Activated B cell treated with CpG ODN at 0.5 μM for 24 hours (primary cell): Measurements from ENCODE around the gene MAP3K21. TPM values are rescaled to one million over a fixed set of nuclear protein-coding genes. Genes with fewer than 3 reads are reported as not detected.

Experiments used
- ATAC-seq: fragments of 200-7000 bp; cut with Tn5 transposase; one replicate; pipeline ENCODE4 v1.10.0; 2021; ENCODE audit warnings: low read depth, mild to moderate bottlenecking, moderate library complexity
- CTCF ChIA-PET: fragments of 350-600 bp; sonication (Branson Sonifier 250); formaldehyde crosslinking; loops from one replicate; lab custom pipeline; 2021; ENCODE audit warnings: antibody characterized with exemption; lab: Charles Lee
- POLR2A ChIA-PET: fragments of 350-600 bp; sonication (Branson Sonifier 250); formaldehyde crosslinking; loops from one replicate; lab custom pipeline; 2021; ENCODE audit warnings: antibody characterized with exemption; lab: Charles Lee
- DNase-seq: peaks from one replicate; pipeline ENCODE4 v3.0.0; 2022
- H3K27ac Mint-ChIP-seq: one replicate; pipeline ENCODE4 v1.8.0; 2020; ENCODE audit warnings: mixed read lengths
- H3K27me3 Mint-ChIP-seq: one replicate; pipeline ENCODE4 v1.8.0; 2021; ENCODE audit warnings: mixed read lengths
- H3K36me3 Mint-ChIP-seq: one replicate; pipeline ENCODE4 v1.8.0; 2021; ENCODE audit warnings: low read depth, mixed read lengths
- H3K4me1 Mint-ChIP-seq: one replicate; pipeline ENCODE4 v1.8.0; 2021; ENCODE audit warnings: mixed read lengths
- H3K4me3 Mint-ChIP-seq: one replicate; pipeline ENCODE4 v1.8.0; 2020; ENCODE audit warnings: mild to moderate bottlenecking, mixed read lengths
- H3K9me3 Mint-ChIP-seq: one replicate; pipeline ENCODE4 v1.8.0; 2020; ENCODE audit warnings: mixed read lengths
- intact Hi-C: fragments of 100-400 bp; cut with micrococcal nuclease; formaldehyde crosslinking; loops from one replicate; pipeline ENCODE4 v1.15.1; 2024
- total RNA-seq: library from RNA; stranded (reverse); gene quantifications from 2 replicates; pipeline ENCODE4 v1.2.3, GENCODE V29; 2022
- TF ChIP-seq, protein P1 (sequence below): fragments of 200-600 bp; IDR thresholded peaks from one replicate; pipeline ENCODE4 v1.8.0; 2022; ENCODE audit warnings: antibody characterized with exemption, mild to moderate bottlenecking

Gene MAP3K21
- total RNA-seq, 1 donor from 2014 or later = 1.5 TPM

DNA sequence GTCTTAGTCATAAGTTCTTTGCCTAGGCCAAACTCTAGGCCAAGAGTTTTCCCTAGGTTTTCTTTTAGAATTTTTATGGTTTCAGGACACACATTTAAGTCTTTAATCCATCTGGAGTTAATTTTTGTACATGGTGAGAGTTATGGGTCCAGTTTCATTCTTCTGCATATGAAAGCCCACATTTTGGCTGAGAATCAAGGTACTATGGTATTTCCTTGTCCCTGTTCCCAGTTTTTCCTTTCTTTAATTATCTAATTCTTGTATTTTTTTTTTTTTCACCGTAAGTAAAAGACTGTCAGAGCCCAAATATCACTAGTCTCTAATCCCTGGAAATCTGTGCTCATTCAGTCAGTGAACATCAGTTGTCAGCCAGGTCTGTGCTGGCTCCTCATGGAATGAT lies 105.4 kb downstream of the MAP3K21 start:
- ATAC-seq (no peak), DNase-seq (no peak)
- H3K4me3 Mint-ChIP-seq = no peak overlapping the region
- intact Hi-C loops = no loop called here
- ChIA-PET POLR2A (no interaction called here), CTCF (no interaction called here)
- peaks cover 6% of the 10 kb centered on the region for H3K9me3 Mint-ChIP-seq
- H3K27ac Mint-ChIP-seq = no peak overlapping the region
- H3K4me1 Mint-ChIP-seq = no peaks in the 10 kb centered on the region
- peaks cover 9% of the 10 kb centered on the region for H3K27me3 Mint-ChIP-seq
- no peaks in the 10 kb centered on the region for H3K36me3 Mint-ChIP-seq
- TF ChIP-seq, protein P1, sequence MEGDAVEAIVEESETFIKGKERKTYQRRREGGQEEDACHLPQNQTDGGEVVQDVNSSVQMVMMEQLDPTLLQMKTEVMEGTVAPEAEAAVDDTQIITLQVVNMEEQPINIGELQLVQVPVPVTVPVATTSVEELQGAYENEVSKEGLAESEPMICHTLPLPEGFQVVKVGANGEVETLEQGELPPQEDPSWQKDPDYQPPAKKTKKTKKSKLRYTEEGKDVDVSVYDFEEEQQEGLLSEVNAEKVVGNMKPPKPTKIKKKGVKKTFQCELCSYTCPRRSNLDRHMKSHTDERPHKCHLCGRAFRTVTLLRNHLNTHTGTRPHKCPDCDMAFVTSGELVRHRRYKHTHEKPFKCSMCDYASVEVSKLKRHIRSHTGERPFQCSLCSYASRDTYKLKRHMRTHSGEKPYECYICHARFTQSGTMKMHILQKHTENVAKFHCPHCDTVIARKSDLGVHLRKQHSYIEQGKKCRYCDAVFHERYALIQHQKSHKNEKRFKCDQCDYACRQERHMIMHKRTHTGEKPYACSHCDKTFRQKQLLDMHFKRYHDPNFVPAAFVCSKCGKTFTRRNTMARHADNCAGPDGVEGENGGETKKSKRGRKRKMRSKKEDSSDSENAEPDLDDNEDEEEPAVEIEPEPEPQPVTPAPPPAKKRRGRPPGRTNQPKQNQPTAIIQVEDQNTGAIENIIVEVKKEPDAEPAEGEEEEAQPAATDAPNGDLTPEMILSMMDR = no peak

DNA sequence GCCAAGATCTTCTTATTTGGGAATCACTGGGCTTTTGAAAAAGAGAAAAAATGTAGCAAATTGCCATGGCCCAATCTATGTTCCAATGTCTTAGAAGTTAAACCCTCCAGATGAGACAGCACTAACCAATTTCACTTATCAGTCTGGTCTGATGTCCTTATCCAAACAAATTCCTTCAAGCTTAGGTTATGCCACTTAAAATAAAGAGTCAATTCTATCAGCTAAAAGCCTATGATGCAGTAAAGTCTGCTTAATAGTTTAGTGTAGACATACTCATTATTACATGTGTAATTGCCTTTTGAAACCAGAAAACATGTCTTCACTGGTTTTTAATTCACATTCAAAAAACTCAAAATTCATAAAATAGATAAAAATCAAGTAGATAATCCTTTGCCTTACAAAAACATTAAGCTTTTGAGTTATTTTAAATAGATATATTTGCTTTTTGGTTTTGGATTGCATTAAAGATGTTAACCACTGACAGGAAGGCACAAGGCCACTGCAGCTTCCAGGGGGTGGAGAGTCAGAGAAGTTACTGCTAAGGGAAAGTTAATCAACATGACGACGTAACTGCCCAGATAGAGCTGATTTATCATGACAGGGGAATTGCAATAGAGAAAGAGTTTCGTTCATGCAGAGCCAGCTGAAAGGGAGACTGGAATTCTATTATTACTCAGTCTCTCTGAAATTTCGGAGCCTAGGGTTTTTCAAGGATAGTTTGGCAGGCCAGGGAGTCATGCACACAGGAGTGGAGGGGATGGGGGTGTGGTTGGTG lies 106.1 kb downstream of the MAP3K21 start:
- CTCF ChIA-PET = no interaction called here
- no peak overlapping the region for H3K27ac Mint-ChIP-seq
- no peak overlapping the region for H3K4me3 Mint-ChIP-seq

More for the DNA sequence above, 106.1 kb downstream of the MAP3K21 start:
- peaks cover 9% of the 10 kb centered on the region for H3K27me3 Mint-ChIP-seq
- POLR2A ChIA-PET = no interaction called here
- intact Hi-C loops = no loop called here
- peaks cover 6% of the 10 kb centered on the region for H3K9me3 Mint-ChIP-seq
- ATAC-seq (no peak), DNase-seq (no peak)
- TF ChIP-seq, protein P1 = no peak
- H3K4me1 Mint-ChIP-seq = no peaks in the 10 kb centered on the region
- H3K36me3 Mint-ChIP-seq = no peaks in the 10 kb centered on the region

Other genes starting within 250 kb of the MAP3K21 start
- gene PCNX2, start 32.0 kb upstream of the MAP3K21 start, total RNA-seq = 18.4 and 20.4 TPM in 2 replicates